Fibroblast of skin of right biceps (primary cell): Measurements from ENCODE around the gene TNIP1.

Source experiments
- DNase-seq: peaks from one replicate; pipeline ENCODE4 v3.0.0-alpha.2; 2013

Gene TNIP1

DNA sequence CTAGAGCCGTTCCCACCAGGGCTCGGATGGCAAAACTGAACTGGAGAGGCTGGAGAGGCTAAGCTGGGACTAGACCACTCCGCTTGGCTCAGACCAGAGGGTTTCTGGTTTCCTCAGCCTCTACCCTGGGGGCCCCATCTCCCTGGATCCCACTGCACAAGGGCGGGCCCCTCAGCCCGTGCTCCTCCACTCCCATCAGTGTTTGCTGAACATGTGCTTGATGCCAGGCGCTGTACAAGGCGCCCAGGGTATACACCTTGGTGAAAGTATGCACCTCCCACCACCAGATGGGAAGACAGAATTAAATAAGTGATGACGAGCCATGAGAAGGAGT lies 42.5 kb downstream of the TNIP1 start:
- DNase-seq = no peak

DNA sequence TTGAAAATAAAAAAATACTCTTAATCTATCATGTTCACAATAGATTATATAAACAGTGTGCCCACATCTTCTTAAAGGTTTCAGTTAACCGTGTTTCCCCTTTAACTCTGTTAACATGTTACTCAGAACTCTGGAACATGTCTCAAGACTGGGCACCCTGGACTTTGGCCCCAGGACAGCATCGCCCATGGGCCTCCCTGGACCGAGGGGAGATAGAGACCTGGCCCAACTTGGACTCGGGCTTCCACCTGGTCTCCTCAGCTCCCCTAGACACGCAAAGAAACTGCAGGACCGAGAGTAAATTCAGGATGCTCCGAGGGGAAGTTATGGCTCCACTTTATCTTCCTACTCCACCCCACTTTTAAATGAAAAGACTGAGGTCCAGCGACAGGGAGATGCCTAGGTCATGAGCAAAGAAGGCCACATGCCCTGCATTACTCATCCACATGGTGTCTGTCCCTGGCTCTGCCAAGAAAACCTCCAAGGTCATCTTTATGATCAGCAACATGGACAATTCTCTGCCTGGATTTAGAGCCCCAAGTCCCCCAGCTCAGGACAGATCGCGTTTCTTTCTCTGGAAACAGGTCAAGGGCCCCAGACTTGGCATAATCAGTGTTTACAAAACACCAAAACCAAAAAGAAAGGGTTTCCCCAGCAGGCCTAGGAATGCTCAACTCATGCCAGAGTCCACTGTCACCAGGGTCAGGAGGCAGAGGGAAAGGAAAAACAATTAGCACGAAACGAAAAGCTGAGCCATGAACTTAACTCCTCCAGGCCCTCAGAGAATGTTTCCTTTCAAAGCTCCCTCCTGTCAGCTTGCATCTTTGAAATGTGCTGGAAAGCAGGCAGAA lies 43.0 kb downstream of the TNIP1 start:
- no peak for DNase-seq

DNA sequence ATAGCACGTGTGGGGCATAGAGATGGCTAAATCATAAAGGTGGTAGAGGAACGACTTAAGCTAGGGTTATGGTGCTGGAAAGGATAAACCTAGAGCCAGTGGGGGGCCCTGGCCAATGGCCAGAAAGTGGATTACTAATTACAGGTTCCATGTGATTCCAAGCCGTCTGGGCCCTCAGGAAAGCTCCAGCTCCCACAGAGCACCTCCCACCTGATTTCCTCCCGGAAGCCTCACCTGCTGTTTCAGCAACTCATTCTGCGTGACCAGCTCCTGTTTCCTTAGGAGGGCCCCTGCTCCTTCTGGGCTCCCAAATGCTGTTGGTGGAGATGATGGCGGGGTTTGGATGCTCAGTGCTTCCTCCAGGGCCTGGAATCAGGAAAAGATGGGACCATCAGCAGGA lies 44.3 kb downstream of the TNIP1 start:
- no peak for DNase-seq

DNA sequence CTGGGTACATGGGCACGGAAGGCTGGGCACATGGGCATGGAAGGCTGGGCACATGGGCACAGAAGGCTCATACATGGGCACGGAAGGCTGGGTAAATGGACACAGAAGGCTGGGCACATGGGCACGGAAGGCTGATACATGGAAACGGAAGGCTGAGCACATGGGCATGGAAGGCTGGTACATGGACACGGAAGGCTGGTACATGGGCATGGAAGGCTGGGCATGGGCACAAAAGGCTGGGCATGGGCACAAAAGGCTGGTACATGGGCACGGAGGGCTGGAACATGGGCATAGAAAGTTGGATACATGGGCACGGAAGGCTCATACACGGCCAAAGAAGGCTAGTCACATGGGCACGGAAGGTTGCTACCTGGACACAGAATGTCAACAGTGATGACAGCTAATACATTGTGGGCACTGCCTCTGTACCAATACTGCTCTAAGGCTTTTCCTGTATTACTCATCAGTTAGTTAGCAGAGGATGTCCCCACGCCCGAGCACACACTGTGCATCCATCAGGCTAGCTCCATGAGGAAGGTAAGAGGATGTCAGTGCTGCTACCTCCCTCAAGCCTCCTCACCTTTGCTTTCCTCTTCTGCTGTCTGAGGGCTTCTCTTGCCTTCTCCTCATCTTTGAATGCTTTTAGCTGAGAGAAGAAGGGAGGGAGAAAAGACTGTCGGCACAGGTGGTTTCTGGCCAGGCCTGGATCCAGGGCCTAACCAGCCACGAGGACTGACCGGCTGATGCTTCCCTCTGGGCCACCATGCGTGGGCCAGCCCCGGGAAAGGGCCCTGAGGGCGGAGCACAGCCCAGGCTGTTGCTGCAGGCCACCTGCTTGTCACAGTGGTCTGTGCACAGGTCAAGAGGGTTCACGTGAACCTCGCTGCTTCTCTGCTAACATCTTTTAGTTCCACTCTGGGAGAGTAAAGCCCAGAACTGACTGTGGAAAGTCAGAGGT lies 46.1 kb downstream of the TNIP1 start:
- no peak for DNase-seq

DNA sequence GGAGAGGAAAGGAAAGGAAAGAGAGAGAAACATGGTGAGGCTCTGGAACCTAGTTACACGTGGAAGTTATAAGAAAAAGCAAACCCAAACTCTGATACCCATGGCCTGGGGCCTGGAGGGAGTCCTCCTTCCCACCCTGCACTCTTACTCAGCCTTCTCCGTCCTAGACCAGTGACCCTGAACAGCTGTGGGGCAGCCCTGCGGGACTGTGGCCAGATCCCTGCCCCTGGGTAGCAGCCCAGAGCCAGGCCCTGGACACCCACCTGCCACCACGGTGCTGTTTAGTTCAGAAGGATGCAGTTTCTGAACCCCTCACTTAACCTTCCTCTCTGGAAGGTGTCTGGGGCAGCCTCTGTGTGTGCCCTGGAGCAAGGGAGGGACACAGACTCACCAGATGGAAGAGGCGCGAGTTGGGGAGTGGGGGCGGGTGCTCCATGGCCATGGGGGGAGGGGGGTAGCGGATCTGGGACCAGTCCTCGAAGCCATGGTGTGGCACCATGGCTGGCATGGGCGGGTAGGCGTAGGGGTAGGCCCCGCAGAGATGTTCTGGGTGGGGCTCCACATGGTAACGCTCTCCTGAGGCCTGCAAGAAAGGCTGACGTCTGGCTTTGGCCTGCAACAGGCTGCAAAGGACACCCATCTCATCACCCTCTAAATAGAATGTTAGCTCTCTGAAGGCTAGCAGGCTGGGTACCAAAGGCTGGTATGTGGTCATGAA lies 47.5 kb downstream of the TNIP1 start:
- no peak for DNase-seq

DNA sequence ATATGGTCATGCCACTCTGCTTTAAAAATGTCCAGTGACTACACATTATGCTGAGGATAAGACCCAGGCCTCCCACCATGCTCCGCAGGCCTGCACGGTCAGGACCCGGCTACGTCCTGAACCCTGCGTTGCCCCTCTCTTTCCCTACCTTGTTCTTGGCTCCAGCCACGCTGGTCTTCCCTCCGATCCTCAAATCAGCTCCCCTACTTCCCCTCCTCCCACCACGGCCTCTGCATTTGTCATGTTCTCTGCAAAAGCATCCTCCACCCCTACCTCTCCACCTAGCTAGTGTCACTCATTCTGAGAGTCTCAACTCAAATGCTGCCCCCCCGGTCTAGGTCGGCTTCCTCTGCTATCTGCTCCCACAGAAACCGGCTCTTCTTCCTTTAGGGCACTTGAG lies 49.3 kb downstream of the TNIP1 start:
- no peak for DNase-seq

DNA sequence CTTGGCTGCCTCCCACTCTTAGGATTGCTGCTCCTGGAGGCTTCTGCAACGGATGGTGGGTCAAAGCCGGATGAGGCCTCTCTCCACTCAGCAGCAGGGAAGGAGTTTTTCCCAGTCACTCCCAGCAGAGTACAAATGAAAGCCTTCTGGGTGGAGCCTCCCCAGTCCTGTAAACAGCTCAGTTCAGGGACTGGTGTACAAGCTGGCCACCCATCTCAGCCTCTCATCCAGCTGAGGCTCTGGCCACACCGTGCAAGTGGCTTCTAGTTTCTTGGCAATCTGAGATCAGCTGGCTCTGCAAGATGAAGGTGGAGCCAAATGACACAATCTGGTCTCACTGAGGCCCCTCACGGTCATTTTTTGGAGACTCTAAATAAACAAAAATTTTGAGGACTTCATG lies 50.5 kb downstream of the TNIP1 start:
- DNase-seq = no peak

DNA sequence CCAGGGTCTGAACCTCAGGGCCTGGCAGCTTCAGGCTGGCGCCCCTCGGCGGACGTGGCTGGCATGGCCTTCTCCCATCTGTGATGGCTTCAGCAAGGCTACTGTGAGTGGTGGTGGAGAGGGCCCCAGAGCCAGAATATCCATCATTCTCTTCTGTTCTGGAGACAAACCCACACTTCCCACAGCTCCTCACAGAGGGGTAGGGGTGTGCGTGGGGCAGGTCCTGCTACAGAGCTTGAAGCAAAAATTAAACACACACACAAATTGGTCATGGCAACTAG lies 50.8 kb downstream of the TNIP1 start:
- DNase-seq = no peak

DNA sequence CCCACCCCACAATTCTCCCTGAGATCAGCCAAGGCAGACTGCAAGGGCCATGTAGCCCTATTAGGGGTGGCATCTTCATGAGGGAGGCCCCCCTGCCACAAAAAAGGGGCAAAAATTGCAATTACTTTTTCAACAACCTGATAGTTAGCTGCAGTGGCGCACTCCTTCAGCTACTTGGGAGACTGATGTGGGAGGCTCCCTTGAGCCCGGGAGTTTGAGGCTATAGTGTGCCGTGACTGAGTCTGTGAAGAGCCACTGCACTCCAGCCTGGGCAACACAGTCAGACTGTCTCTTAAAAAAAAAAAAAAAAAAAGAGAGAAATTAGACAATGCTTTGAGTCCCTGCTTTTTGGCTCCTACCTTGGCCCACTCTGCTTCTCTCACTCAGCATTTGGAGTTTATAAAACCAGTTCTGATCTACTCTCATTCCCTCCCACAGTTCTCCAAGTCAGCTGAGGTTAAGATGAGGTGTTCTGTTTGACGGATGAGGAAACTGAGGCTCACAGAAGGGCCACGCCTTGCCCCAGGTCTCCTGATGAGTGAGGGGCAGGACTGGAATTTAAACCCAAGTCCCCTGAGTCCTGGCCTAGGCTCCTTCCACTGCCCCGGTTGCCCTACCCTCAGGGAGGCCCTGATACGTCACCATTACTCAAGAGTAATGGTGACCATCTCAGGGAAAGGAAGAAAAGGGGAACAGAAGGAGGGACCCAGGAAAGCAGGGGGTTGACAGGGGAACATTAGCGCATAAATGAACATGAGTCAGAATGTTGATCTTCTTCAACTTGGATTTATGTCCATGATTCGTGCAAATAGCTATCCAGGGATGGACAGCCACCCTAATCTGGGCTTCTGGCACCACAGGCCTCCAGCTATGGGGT lies 51.4 kb downstream of the TNIP1 start:
- no peak for DNase-seq

DNA sequence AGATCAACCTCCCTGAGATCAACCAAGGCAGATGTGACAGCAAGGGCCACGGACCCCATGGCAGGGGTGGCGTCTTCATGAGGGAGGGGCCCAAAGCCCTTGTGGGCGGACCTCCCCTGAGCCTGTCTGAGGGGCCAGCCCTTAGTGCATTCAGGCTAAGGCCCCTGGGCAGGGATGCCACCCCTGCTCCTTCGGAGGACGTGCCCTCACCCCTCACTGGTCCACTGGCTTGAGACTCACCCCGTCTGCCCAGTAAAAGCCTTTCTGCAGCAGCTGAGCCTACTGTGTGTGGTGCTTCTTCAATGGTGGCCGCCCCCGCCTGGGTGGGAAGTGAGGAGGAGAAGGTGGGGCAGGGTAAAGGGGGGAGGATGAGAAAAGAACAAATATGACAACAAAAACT lies 52.1 kb downstream of the TNIP1 start:
- no peak for DNase-seq

DNA sequence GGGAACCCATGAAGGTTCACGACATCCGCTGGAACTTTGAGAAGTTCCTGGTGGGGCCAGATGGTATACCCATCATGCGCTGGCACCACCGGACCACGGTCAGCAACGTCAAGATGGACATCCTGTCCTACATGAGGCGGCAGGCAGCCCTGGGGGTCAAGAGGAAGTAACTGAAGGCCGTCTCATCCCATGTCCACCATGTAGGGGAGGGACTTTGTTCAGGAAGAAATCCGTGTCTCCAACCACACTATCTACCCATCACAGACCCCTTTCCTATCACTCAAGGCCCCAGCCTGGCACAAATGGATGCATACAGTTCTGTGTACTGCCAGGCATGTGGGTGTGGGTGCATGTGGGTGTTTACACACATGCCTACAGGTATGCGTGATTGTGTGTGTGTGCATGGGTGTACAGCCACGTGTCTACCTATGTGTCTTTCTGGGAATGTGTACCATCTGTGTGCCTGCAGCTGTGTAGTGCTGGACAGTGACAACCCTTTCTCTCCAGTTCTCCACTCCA lies 52.8 kb downstream of the TNIP1 start:
- no peak for DNase-seq

DNA sequence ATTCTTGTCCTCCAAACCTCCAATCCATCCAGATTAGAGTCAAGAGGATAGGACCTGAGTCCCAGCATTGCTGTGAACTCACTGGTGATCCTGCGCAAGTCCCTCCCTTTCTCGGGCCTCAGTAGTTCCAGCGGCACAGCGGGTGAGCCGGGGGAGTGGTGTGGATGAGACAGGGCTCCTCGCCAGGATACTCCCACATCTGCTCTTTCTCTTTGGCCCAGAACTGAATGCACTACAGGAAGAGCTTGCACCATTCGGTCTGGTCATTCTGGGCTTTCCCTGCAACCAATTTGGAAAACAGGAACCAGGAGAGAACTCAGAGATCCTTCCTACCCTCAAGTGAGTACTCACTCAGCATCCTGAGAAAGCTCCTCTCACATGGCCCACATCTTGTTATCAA lies 54.2 kb downstream of the TNIP1 start:
- DNase-seq = no peak

DNA sequence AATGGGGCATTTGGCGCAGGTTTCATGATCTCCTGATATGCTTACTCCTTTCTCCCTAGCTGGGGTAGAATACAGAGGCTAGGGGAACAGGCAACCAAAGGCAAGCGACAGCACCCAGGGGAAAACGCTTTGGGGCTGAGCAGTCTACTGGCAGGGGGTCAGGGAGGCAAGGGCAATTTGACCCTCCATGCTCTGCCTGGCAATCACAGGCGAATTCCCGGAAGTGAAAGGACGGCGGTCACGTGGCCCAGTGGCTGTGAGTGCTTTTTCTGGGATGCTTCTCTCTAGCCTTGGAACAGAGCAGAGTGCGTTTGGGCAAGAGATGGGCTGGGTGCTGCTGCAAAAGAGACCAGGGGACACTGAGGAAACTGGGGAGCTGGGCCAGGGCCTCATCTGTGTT lies 54.7 kb downstream of the TNIP1 start:
- no peak for DNase-seq

DNA sequence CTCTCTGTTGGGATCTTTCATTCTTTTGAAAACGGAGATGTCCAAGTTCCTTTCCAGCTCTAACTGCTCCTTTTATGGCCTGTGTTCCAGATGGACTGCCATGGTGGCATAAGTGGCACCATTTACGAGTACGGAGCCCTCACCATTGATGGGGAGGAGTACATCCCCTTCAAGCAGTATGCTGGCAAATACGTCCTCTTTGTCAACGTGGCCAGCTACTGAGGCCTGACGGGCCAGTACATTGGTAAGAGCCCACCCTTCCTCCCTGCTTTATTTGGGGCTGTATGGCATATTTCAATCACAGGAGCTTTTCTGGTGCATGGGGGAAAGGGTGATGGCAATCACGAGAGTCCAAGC lies 55.6 kb downstream of the TNIP1 start:
- no peak for DNase-seq

DNA sequence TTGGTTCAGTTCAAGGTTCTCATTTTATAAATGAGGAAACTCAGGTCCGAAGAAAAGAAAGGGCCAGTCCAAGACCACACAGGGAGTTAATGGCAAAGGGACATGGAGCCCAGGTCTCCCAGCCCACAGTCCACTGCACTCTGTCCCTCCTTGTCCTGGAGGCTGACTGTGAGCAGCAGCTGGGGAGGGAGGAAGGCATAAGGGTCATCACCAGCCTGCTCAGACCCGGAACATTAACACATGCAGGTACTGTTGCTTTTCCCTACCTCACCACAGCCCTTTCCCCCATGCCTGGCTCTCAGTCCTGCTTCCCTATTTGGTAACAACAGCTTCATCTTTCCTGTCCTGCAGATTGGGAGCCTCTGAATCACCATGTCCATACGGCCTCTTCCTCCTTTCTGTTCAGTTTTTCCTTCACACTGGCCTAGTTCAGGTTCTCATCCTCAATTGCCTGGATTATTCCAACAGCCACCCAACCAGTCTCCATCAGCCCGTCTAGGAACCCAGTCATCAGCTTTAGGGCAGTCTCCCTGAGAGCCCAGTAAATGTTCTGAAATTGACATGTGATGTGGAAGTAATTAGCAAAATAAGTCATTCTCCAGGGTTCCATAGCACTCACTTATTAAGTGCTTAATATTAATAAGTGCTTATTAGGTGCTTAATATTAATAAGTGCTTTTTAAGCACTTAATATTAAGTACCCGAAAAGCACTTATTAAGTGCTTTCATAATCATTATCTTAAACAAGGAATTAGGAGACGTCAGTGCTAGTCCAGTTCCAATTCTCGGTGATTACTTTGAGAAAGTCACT lies 56.2 kb downstream of the TNIP1 start:
- no peak for DNase-seq

DNA sequence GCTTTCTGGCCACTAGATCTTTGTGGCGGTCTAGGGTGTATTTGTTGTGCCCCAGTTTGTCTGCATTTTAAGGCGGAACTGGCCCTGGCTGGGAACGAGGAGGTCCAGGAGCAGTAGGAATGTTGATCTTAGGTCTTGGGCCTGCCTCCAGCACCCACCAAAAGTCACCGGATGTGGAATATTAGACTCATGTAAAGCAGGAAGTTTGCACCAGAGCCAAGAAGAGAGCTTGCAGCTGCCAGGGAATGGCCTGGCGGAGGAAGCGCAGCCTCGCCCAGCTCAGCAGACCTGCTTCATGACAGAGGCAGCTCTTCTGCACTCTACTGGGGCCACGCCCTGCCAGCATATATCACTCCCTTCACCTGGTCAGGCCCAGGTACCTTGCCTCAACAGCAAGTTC lies 57.2 kb downstream of the TNIP1 start:
- DNase-seq = no peak

DNA sequence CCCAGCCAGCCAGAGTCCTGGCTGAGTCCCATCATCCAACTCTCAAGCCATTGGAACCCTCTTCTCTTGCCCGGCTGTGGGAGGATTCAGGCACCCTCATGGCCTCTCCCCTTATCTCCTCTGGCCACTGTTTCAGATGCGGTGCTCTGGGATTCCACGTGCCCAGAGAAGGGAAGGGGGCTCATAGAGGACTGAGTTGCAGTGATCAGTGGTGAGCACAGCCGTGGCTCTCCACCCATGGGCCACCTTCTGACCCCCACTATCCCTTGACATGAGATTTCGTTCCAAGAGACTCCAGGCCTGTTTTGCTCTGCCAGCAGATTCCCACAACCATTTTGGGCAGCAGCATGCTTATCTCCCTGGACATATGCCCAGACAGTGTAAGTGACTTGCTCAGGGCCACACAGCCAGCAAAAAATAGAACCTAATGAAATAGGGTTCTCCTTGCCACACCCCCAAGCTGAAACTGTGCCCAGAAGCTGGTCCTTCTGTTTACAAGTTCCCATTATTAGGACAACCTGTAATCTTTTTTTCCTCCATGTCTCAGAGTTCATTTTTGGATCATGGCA lies 57.7 kb downstream of the TNIP1 start:
- no peak for DNase-seq

DNA sequence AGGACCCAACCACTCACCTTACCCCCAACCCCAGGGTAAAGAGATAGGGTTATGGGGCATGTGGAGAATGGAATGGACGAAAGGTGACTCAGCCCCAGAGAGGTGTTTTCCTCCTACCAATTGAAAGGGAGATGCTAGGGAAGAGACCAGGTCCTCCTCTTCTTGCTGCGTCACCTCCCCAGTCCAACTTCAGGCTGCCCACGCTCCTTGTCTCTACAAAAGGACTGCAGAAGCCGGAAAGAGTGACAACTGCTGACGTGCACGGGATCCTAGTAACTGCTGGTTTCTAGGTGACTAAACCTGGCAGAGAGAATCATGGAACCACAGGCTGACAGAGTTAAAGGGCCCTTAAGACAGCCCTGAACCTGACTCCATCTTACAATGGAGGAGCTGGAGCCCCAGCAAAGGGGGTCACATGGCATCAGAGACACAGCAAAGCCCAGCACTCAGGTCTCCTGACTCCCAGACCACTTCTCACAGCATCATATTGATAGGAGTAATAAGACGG lies 58.3 kb downstream of the TNIP1 start:
- no peak for DNase-seq

DNA sequence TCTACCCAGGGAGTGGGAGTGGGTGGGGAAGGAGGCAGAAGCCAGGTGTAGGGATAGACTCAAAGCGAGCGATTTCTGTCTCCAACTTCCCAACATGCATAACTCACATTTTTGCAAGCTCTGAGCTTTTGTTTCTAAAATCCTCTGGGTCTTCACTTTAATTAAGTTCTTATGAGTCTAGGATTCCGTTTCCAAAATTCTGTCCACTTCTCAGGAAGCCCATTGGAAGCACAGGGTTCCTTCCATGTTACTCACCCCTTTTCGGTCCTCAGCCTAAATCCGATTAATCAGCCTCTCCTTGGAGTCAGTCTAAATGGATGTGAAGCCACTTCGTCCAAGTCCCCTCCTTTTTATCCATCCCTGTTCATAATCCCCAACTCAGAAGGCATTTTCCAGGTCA lies 59.1 kb downstream of the TNIP1 start:
- DNase-seq = no peak

DNA sequence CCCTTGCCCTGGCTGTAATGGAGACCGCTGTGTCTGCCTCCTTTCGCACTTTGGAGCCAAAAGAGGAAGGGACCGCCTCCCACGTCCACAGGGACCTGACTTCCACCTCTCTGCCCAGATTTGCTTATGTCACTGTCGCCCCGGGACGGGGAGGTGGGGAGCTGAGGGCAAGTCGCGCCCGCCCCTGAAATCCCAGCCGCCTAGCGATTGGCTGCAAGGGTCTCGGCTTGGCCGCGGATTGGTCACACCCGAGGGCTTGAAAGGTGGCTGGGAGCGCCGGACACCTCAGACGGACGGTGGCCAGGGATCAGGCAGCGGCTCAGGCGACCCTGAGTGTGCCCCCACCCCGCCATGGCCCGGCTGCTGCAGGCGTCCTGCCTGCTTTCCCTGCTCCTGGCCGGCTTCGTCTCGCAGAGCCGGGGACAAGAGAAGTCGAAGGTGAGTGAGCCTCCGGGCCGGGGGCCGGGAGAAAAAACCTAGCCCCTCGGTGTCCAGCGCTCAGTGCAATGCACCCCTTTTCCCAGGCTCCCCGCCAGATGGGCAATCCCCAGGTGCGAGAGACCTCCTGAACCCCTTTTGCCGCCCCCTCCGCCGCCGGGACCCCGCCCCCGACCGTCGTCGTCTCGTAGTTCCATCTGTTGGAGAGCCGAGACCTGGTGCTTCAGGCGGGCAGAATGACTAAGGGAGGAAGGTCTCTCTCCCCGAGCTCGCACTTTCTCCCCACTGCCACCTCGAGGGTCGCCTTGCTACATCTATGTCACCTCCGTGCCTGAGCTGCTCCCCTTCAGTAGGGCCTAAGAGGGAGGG lies 60.3 kb downstream of the TNIP1 start, which contains the start of gene GPX3:
Gene GPX3 (plus strand): TSS at position 288 of the 807 bp plus-strand sequence. CDS start 64 bp downstream, at position 352.
- peak; percentile 42 for DNase-seq
